MM.1S (cell line): Measurements from ENCODE around the gene RGSL1.

ENCODE experiments used
- CTCF ChIP-seq: fragments of 300-600 bp; sonication (generic); IDR thresholded peaks from 2 replicates; pipeline ENCODE4 v1.5.1; 2016; ENCODE audit warnings: antibody characterized with exemption, low read length, mixed read lengths
- EZH2 ChIP-seq: fragments of 300-600 bp; sonication (generic); optimal IDR thresholded peaks from 2 replicates; pipeline ENCODE3; 2017; ENCODE audit warnings: low read depth, mild to moderate bottlenecking, antibody characterized with exemption, low read length, mixed read lengths
- EZH2phosphoT487 ChIP-seq: fragments of 300-600 bp; sonication (generic); IDR thresholded peaks from 2 replicates; pipeline ENCODE4 v1.6.1; 2018; ENCODE audit warnings: antibody characterized with exemption, low read length

- TF ChIP-seq CTCF (no peak), EZH2 (no peak), EZH2phosphoT487 (no peak)
Observed at GRCh38 chr1:182410138-182410537, 39.8 kb upstream of the RGSL1 start.
